NB4 (cell line): ENCODE results near the gene NACA2.

Experiments
- CTCF ChIP-seq: IDR thresholded peaks from one replicate; pipeline ENCODE4 v1.5.1; 2012; ENCODE audit warnings: low read depth, low read length
- MAX ChIP-seq: IDR thresholded peaks from 2 replicates; pipeline ENCODE4 v1.6.1; 2011; ENCODE audit warnings: low read depth, low read length
- MYC ChIP-seq: IDR thresholded peaks from 2 replicates; pipeline ENCODE4 v1.6.1; 2011; ENCODE audit warnings: low read depth, low read length
- POLR2A ChIP-seq: IDR thresholded peaks from 2 replicates; pipeline ENCODE4 v1.6.1; 2011; ENCODE audit warnings: mild to moderate bottlenecking; ENCODE audit not compliant: insufficient read length; ENCODE audit errors: extremely low read depth

- no peak for TF ChIP-seq CTCF
- TF ChIP-seq MAX: no peak
- TF ChIP-seq POLR2A: no peak
- TF ChIP-seq MYC: no peak
These were observed at the start of gene NACA2 for GRCh38 chr17:61591018-61591417.
